GM19023 (cell line): ENCODE results near the gene PKIB.
"Not testable (repeated sequence)": the region's sequence is repeated elsewhere in the genome, so short reads cannot be mapped to it uniquely, and the experiment has no call there.

ENCODE experiments used
- ATAC-seq: cut with Tn5 transposase; IDR thresholded peaks from one replicate; pipeline ENCODE4 v1.9.1; 2021; ENCODE audit warnings: mild to moderate bottlenecking, moderate library complexity; ENCODE audit not compliant: unreplicated experiment

PKIB gene

GRCh38 chr6:122620428-122620827 is 10.2 kb downstream of the PKIB start:
- ATAC-seq = no peak

- no peak for ATAC-seq
Measured at GRCh38 chr6:122620902-122621301, 10.7 kb downstream of the PKIB start.

GRCh38 chr6:122621638-122622037 is 11.4 kb downstream of the PKIB start:
- ATAC-seq = no peak

GRCh38 chr6:122622479-122622878 is 12.3 kb downstream of the PKIB start:
- ATAC-seq = no peak

GRCh38 chr6:122623279-122623678 is 13.1 kb downstream of the PKIB start:
- ATAC-seq = no peak

- no peak for ATAC-seq
Measured at GRCh38 chr6:122624853-122625252, 14.6 kb downstream of the PKIB start.

GRCh38 chr6:122628714-122629113 is 18.5 kb downstream of the PKIB start:
- ATAC-seq = no peak

- no peak for ATAC-seq
Measured at GRCh38 chr6:122631571-122632249, 21.5 kb downstream of the PKIB start.

- ATAC-seq = no peak
Measured at GRCh38 chr6:122640366-122640765, 30.2 kb downstream of the PKIB start.

- no peak for ATAC-seq
Measured at GRCh38 chr6:122641819-122642218, 31.6 kb downstream of the PKIB start.

- ATAC-seq = not testable (repeated sequence)
Measured at GRCh38 chr6:122642604-122643003, 32.4 kb downstream of the PKIB start.

GRCh38 chr6:122645256-122645655 is 35.1 kb downstream of the PKIB start:
- no peak for ATAC-seq

GRCh38 chr6:122647765-122648164 is 37.6 kb downstream of the PKIB start:
- no peak for ATAC-seq

GRCh38 chr6:122648726-122649125 is 38.5 kb downstream of the PKIB start:
- ATAC-seq = no peak

- ATAC-seq = no peak
Measured at GRCh38 chr6:122649701-122650100, 39.5 kb downstream of the PKIB start.

GRCh38 chr6:122650403-122650802 is 40.2 kb downstream of the PKIB start:
- no peak for ATAC-seq

GRCh38 chr6:122651031-122651430 is 40.8 kb downstream of the PKIB start:
- ATAC-seq = no peak

GRCh38 chr6:122651604-122652003 is 41.4 kb downstream of the PKIB start:
- ATAC-seq = no peak

- ATAC-seq = no peak
Measured at GRCh38 chr6:122652431-122652830, 42.2 kb downstream of the PKIB start.

GRCh38 chr6:122653094-122653493 is 42.9 kb downstream of the PKIB start:
- no peak for ATAC-seq

GRCh38 chr6:122654012-122654411 is 43.8 kb downstream of the PKIB start:
- ATAC-seq = no peak

- no peak for ATAC-seq
Measured at GRCh38 chr6:122657601-122658000, 47.4 kb downstream of the PKIB start.

- no peak for ATAC-seq
Measured at GRCh38 chr6:122660296-122660695, 50.1 kb downstream of the PKIB start.
